GM10266 (cell line): Measurements from ENCODE around the gene ZBTB47.

Experiments
- DNase-seq: peaks from one replicate; pipeline ENCODE4 v3.0.0; 2012; ENCODE audit errors: extremely low spot score
- TF ChIP-seq, protein P1 (sequence below): IDR thresholded peaks from 2 replicates; pipeline ENCODE4 v1.5.1; 2012; ENCODE audit warnings: mild to moderate bottlenecking, low read depth; ENCODE audit not compliant: control insufficient read depth, insufficient read depth; ENCODE audit errors: missing control alignments

The ZBTB47 gene

DNA sequence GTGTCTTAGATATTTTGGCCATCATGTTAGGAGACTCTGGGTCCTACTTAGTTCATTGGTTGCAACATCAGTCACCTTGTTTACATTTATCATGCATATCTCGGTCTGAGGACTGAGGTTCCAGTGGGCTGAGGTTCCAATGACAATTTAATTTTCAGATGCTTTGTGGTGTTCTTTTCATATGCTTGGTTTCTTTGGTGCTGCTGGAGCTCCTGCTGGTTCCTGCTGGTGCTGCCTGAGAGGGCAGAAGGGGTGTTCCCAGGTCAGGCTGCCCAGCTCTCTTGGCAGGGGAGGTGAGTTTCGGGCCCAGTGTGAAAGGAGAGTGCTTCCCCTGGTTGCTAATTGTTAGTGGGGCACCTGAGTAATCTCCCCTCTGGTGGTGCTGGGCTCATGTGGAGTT, 24.9 kb downstream of the ZBTB47 start:
- DNase-seq: no peak
- TF ChIP-seq, protein P1, sequence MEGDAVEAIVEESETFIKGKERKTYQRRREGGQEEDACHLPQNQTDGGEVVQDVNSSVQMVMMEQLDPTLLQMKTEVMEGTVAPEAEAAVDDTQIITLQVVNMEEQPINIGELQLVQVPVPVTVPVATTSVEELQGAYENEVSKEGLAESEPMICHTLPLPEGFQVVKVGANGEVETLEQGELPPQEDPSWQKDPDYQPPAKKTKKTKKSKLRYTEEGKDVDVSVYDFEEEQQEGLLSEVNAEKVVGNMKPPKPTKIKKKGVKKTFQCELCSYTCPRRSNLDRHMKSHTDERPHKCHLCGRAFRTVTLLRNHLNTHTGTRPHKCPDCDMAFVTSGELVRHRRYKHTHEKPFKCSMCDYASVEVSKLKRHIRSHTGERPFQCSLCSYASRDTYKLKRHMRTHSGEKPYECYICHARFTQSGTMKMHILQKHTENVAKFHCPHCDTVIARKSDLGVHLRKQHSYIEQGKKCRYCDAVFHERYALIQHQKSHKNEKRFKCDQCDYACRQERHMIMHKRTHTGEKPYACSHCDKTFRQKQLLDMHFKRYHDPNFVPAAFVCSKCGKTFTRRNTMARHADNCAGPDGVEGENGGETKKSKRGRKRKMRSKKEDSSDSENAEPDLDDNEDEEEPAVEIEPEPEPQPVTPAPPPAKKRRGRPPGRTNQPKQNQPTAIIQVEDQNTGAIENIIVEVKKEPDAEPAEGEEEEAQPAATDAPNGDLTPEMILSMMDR: no peak

DNA sequence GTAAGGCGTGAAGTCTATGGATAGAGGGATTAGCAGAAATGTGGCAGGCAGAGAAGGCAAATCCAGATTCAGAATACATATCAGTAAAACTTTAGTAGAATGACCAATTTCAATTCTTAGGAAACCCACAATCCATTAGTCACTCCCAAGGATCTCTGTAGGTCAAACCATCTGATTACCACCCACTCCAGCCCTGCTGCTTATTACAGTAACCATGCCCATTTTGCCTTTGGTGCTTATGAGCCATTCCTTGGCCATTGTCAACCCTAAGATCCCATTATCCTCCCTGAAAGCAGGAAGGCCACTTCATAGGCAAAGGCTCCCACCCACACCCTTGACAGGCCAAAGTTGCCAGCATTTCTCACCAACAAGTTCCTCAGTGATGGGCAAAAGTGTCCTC, 26.8 kb downstream of the ZBTB47 start:
- TF ChIP-seq, protein P1: no peak
- no peak for DNase-seq

DNA sequence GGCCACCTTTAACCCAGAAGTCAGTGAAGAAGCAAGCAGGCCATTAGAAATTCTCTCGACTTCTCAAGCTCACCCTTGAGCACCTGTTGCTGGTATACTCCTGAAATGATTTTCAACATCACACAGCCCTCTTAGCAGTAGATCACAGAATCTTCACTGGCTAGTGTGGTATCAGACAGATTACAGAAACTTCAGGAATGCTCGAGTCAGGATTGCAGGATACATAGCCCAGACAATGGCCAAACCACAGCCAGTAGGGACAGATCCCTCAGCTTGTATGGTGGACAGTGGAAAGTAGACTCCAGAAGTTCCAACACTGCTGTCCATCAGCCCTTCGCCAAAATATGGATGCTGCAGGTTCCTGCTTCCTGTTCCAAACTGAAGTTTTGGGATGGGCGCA, 27.3 kb downstream of the ZBTB47 start:
- DNase-seq: no peak
- TF ChIP-seq, protein P1: no peak

DNA sequence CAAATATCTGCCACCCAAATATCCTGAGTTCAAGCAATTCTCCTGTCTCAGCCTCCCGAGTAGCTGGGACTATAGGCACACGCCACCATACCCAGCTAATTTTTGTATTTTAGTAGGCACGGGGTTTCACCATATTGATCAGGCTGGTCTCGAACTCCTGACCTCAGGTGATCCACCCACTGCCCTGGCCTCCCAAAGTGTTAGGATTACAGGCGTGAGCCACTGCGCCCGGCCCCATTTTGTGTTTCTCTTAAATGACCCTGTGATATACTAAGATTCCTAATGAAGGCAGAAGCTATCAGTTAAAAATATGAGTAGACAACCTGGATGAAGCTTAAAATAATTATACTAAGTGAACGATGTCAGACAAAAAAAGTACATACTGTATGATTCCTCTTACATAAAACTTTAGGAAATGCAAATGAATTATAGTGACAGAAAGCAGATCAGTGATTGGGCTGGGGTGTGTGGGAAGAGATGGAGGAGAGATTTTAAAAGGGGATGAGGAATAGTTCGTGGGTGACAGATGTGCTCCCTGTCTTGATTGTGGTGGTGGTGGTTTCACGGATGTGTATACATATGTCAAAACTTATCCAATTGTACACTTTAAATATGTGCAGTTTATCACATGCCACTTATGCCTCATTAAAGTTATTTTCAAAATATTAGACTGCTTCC, 28.0 kb downstream of the ZBTB47 start:
- TF ChIP-seq, protein P1: no peak
- DNase-seq: no peak

DNA sequence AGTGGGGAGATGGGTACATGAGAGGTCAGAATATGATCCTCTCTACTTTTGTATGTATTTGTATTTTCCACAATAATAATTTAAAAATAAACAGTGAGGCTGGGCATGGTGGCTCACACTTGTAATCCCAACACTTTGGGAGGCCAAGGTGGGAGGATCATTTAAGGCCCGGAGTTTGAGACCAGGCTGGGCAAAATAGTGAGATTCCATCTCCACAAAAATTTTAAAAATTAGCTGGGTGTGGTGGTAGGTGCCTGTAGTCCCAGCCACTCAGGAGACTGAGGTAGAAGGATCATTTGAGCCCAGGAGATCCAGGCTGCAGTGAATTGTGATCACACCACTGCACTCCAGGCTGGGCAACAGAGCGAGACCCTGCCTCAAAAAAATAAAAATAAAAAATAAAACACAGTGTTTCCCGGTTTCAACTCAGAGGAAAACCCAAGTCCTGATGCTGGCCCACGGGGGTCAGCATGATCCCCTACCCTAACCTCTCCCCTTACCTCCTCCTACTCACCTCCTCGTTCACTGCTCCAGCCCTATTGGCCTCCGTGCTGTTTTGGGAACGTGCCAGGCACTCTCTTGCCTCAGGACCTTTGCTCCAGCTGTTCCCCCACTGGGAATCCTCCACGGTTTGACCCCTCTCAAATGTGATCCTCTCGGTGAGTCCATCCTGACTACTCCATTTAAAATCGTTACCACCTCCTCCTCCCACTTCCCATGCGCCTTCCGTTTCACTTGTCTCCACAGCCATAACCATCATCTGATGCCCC, 29.0 kb downstream of the ZBTB47 start:
- DNase-seq: no peak
- TF ChIP-seq, protein P1: no peak

DNA sequence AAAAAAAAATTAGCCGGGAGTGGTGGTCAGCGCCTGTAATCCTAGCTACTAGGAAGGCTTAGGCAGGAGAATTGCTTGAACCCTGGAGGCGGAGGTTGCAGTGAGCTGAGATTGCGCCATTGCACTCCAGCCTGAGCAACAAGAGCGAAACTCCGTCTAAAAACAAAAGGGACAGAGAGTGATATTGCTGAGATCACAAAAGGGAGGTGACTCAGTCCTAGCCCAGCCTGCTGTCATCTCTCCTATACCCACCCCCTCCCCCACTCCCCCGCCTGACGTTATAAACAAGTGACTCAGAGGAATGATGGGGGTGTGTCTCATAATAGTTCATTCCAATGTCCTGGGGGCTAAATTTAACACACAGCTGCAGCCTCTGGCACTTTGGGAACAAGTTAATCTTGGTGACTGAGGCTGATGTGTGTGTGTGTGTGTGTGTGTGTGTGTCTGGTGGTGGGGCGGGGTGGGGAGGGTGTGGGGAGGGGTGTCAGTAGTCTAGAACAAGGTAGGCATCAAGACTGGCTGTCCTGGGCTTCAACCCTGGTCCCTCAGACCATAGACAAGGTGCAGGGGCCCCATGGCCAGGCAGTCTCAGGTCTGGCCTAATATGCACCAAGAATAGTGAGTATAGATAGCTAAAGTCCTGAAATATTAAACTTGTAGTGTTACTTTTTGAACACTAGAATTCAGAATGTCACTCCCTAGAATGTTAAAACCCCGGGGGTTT, 30.5 kb downstream of the ZBTB47 start:
- TF ChIP-seq, protein P1: no peak
- no peak for DNase-seq

DNA sequence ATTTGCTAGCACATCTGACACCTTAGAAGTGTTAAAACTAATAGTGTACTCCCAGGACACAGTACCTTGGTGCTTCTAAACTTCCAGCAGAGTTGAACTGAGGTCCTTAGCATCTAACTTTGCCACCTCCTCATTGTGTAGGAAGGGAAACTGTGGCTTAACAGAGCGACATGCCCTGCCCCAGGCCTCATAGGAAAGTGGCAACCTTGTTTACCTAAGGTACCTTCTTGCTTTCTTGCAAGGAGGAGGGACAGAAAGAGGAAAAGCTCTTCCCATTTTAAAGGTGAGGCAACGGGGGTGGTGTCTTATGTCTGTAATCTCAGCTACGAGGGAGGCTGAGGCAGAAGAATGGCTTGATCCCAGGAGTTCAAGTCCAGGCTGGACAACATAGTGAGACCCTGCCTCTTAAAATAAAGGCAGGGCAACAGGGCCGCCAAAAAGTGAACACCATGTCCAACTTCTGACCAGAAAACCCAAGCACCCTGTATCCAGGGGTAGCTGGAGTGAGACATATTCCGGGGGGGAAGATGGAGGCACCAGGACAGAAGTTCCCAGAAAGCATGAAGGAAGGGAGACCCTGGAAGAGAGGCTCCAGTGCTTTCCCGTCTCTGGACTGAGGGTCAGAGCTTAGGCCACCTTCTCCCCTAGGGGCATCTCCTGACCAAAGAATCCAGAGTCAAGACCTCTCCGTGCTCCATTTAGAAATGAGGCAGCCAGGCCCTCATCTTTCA, 31.3 kb downstream of the ZBTB47 start:
- DNase-seq: no peak
- TF ChIP-seq, protein P1: no peak
